ENCODE measurements around the gene CEP70. TPM values are rescaled to one million over a fixed set of nuclear protein-coding genes. Genes with fewer than 3 reads are reported as not detected.
A peak's percentile ranks its signal among the peaks of the same experiment; 100 is the strongest.
"Not testable (repeated sequence)": the region's sequence is repeated elsewhere in the genome, so short reads cannot be mapped to it uniquely, and the experiment has no call there.

Gene CEP70
- total RNA-seq, 2 experiments from 2014 or later: 16.3 to 20.4 TPM

DNA sequence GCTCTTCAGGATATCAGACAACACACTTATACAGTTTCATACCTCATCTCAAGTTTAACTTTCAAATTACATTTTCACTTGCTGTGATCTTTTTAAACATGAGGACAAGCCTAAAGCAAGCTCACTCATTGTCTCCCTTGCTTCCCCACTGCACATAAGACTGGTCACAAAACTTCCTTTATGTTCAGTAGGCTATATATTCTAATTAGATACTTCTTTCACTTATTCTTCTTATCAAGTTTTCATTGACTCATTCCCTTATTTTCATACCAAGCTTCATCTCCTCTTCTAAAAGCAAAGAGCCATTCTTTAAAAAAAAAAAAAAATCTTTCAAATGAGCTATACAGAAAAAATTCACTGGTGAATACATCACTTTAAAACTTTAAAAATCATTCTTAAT lies 97.0 kb downstream of the CEP70 start:
- Mint-ChIP-seq H3K36me3 (ENCODE audit: low read depth) (peaks cover 23% of the 10 kb centered on the region), H3K27ac (no peak overlapping the region), H3K27me3 (ENCODE audit: low read depth) (no peaks in the 10 kb centered on the region), H3K4me1 (ENCODE audit: low read depth) (peaks cover 3% of the 10 kb centered on the region), H3K4me3 (no peak overlapping the region), H3K9me3 (peaks cover under 1% of the 10 kb centered on the region)
- intact Hi-C loops (cut with micrococcal nuclease): no loop called here
- CTCF ChIA-PET: interaction anchor here (0.6 to 1.2 kb wide), 2 partner anchors 18 to 444 kb away, joined by 3 read pairs; no protein-coding TSS in a partner anchor
- no peak for DNase-seq

GRCh38 chr3:138496436-138496835 lies 97.6 kb downstream of the CEP70 start:
- intact Hi-C loops (cut with micrococcal nuclease): no loop called here
- no peak for DNase-seq
- peaks cover 3% of the 10 kb centered on the region for H3K4me1 Mint-ChIP-seq (ENCODE audit: low read depth)
- no peaks in the 10 kb centered on the region for H3K27me3 Mint-ChIP-seq (ENCODE audit: low read depth)
- no peak overlapping the region for H3K27ac Mint-ChIP-seq
- no peak overlapping the region for H3K4me3 Mint-ChIP-seq
- H3K9me3 Mint-ChIP-seq: peaks cover 2% of the 10 kb centered on the region
- H3K36me3 Mint-ChIP-seq (ENCODE audit: low read depth): peaks cover 25% of the 10 kb centered on the region
- CTCF ChIA-PET: interaction anchor here (1.4 kb wide), 1 partner anchor 18 kb away, joined by 8 read pairs; no protein-coding TSS in a partner anchor

GRCh38 chr3:138495638-138496037 lies 98.4 kb downstream of the CEP70 start:
- DNase-seq; H3K4me3 Mint-ChIP-seq; H3K27ac Mint-ChIP-seq; H3K4me1 Mint-ChIP-seq (ENCODE audit: low read depth); H3K27me3 Mint-ChIP-seq (ENCODE audit: low read depth); intact Hi-C loops (cut with micrococcal nuclease); H3K9me3 Mint-ChIP-seq: not testable (repeated sequence)
- CTCF ChIA-PET: interaction anchor here (1.4 kb wide), 1 partner anchor 17 kb away, joined by 8 read pairs; no protein-coding TSS in a partner anchor
- peaks cover 25% of the 10 kb centered on the region for H3K36me3 Mint-ChIP-seq (ENCODE audit: low read depth)

- Mint-ChIP-seq H3K36me3 (ENCODE audit: low read depth) (peaks cover 21% of the 10 kb centered on the region), H3K27ac (no peak overlapping the region), H3K4me1 (ENCODE audit: low read depth) (peaks cover 3% of the 10 kb centered on the region), H3K9me3 (peaks cover 12% of the 10 kb centered on the region), H3K4me3 (no peak overlapping the region), H3K27me3 (ENCODE audit: low read depth) (no peaks in the 10 kb centered on the region)
- intact Hi-C loops (cut with micrococcal nuclease): no loop called here
- DNase-seq: no peak
- CTCF ChIA-PET: no interaction called here
Measured at GRCh38 chr3:138494607-138494929, 99.5 kb downstream of the CEP70 start.

GRCh38 chr3:138493804-138494606 lies 100.1 kb downstream of the CEP70 start:
- H3K27ac Mint-ChIP-seq: no peak overlapping the region
- DNase-seq: no peak
- H3K4me1 Mint-ChIP-seq (ENCODE audit: low read depth): peaks cover 3% of the 10 kb centered on the region
- intact Hi-C loops (cut with micrococcal nuclease): no loop called here
- H3K9me3 Mint-ChIP-seq: peaks cover 16% of the 10 kb centered on the region
- peaks cover 20% of the 10 kb centered on the region for H3K36me3 Mint-ChIP-seq (ENCODE audit: low read depth)
- H3K4me3 Mint-ChIP-seq: no peak overlapping the region
- no peaks in the 10 kb centered on the region for H3K27me3 Mint-ChIP-seq (ENCODE audit: low read depth)
- CTCF ChIA-PET: no interaction called here

DNA sequence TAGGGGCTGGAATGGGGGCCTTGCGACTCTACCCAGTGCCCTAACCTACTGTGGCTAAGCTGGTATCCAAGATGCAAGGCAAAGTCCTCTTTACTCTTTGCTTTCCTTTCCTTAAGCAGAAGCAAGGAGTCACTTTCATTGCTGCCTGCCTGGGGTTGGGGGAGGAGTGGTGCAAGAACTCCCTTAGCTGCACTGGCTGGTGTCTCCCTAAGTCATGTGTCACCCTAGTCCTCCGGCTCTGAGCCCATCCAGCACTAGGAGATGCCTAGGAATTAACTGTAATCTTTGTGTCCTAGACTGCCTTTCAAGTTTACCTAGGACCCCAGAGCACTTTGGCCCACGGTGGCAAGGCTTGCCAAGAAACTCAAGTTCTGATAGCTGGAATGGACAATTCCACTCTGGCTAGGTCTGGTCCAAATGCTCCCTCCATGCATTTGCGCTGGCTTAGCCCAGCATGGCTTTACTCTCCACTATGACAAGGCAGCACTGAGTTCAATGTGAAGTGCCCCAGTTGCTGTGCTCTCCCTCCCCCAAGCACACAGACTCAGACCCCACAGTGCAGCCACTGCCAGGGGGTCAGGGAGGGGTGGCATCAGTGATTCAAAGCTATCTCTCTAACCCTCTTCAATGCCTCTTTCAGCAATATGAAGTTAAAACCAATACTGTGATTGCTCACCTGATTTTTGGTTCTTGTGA lies 100.9 kb downstream of the CEP70 start:
- Mint-ChIP-seq H3K4me1 (ENCODE audit: low read depth) (peaks cover 3% of the 10 kb centered on the region), H3K27ac (no peak overlapping the region), H3K27me3 (ENCODE audit: low read depth) (no peaks in the 10 kb centered on the region), H3K36me3 (ENCODE audit: low read depth) (peaks cover 17% of the 10 kb centered on the region), H3K4me3 (no peak overlapping the region), H3K9me3 (peaks cover 20% of the 10 kb centered on the region)
- DNase-seq: no peak
- CTCF ChIA-PET: interaction anchor here (1.0 kb wide), 1 partner anchor 16 kb away, joined by 3 read pairs; no protein-coding TSS in a partner anchor
- intact Hi-C loops (cut with micrococcal nuclease): no loop called here

DNA sequence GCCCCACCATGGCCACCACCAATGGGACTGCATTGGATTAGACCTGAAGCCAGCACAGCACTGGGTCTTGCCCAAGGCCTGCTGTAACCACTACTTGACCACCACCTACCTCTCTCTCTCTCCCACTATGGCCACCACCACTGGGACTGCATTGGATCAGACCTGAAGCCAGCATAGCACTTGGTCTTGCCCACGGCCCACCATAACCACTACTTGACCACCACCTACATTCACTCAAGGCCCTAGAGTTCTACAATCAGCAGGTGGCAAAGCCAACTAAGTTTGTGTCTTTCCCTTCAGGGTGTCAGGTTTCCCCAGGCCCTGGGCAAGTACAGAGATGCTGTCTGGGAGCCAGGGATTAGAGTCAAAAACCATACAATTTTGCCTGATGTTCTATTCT lies 102.1 kb downstream of the CEP70 start:
- peaks cover 31% of the 10 kb centered on the region for H3K9me3 Mint-ChIP-seq
- intact Hi-C loops (cut with micrococcal nuclease): no loop called here
- DNase-seq: no peak
- H3K36me3 Mint-ChIP-seq (ENCODE audit: low read depth): peaks cover 17% of the 10 kb centered on the region
- CTCF ChIA-PET: no interaction called here
- H3K27me3 Mint-ChIP-seq (ENCODE audit: low read depth): no peaks in the 10 kb centered on the region
- no peak overlapping the region for H3K4me3 Mint-ChIP-seq
- peaks cover 3% of the 10 kb centered on the region for H3K4me1 Mint-ChIP-seq (ENCODE audit: low read depth)
- H3K27ac Mint-ChIP-seq: no peak overlapping the region

- intact Hi-C loops (cut with micrococcal nuclease); CTCF ChIA-PET; DNase-seq; H3K27ac Mint-ChIP-seq; H3K27me3 Mint-ChIP-seq (ENCODE audit: low read depth); H3K4me1 Mint-ChIP-seq (ENCODE audit: low read depth); H3K36me3 Mint-ChIP-seq (ENCODE audit: low read depth); H3K4me3 Mint-ChIP-seq: not testable (repeated sequence)
- peaks cover 50% of the 10 kb centered on the region for H3K9me3 Mint-ChIP-seq
Measured at GRCh38 chr3:138486580-138486979, 107.5 kb downstream of the CEP70 start.

DNA sequence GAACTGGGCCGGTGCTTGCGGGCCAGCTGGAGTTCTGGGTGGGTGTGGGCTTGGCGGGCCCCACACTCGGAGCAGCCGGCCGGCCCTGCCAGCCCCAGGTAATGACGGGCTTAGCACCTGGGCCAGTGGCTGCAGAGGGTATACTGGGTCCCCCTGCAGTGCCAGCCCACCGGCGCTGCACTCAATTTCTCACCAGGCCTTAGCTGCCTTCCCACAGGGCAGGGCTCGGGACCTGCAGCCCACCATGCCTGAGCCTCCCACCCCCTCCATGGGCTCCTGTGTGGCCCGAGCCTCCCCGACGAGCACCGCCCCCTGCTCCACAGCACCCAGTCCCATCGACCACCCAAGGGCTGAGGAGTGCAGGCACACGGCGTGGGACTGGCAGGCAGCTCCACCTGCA lies 109.4 kb downstream of the CEP70 start:
- H3K36me3 Mint-ChIP-seq (ENCODE audit: low read depth); H3K4me3 Mint-ChIP-seq; intact Hi-C loops (cut with micrococcal nuclease); H3K4me1 Mint-ChIP-seq (ENCODE audit: low read depth); H3K27ac Mint-ChIP-seq; DNase-seq; H3K27me3 Mint-ChIP-seq (ENCODE audit: low read depth); CTCF ChIA-PET: not testable (repeated sequence)
- peaks cover 41% of the 10 kb centered on the region for H3K9me3 Mint-ChIP-seq

GRCh38 chr3:138479438-138479863 lies 114.6 kb downstream of the CEP70 start:
- Mint-ChIP-seq H3K4me1 (ENCODE audit: low read depth) (no peaks in the 10 kb centered on the region), H3K36me3 (ENCODE audit: low read depth) (no peaks in the 10 kb centered on the region), H3K4me3 (no peak overlapping the region), H3K27me3 (ENCODE audit: low read depth) (no peaks in the 10 kb centered on the region), H3K9me3 (peaks cover 5% of the 10 kb centered on the region), H3K27ac (no peak overlapping the region)
- CTCF ChIA-PET: interaction anchor here (0.6 to 2.1 kb wide), 23 partner anchors 10 to 1445 kb away, joined by 3 to 29 read pairs (median 3); partner anchors contain the start of genes CEP70 and ESYT3
- intact Hi-C loops (cut with micrococcal nuclease): loop anchor here (1.0 to 5.0 kb wide), 6 partner anchors 62 to 444 kb away; partner anchors contain the start of gene CEP70
- peak; percentile 65 for DNase-seq

GRCh38 chr3:138477801-138478200 lies 116.3 kb downstream of the CEP70 start:
- Mint-ChIP-seq H3K27ac (no peak overlapping the region), H3K36me3 (ENCODE audit: low read depth) (no peaks in the 10 kb centered on the region), H3K27me3 (ENCODE audit: low read depth) (no peaks in the 10 kb centered on the region), H3K4me1 (ENCODE audit: low read depth) (no peaks in the 10 kb centered on the region), H3K4me3 (no peak overlapping the region), H3K9me3 (no peaks in the 10 kb centered on the region)
- intact Hi-C loops (cut with micrococcal nuclease): loop anchor here (2.0 to 5.0 kb wide), 3 partner anchors 60 to 297 kb away; no protein-coding TSS in a partner anchor
- DNase-seq: no peak
- CTCF ChIA-PET: interaction anchor here (0.7 to 2.1 kb wide), 7 partner anchors 8 to 441 kb away, joined by 3 to 29 read pairs (median 7); partner anchors contain the start of gene CEP70

GRCh38 chr3:138477120-138477519 lies 116.9 kb downstream of the CEP70 start:
- CTCF ChIA-PET: interaction anchor here (0.6 to 1.8 kb wide), 6 partner anchors 16 to 442 kb away, joined by 3 to 9 read pairs (median 3); partner anchors contain the start of gene CEP70
- intact Hi-C loops (cut with micrococcal nuclease): loop anchor here (5.0 kb wide), 2 partner anchors 60 to 220 kb away; no protein-coding TSS in a partner anchor
- no peak overlapping the region for H3K27ac Mint-ChIP-seq

More at GRCh38 chr3:138477120-138477519, 116.9 kb downstream of the CEP70 start:
- H3K36me3 Mint-ChIP-seq (ENCODE audit: low read depth): no peaks in the 10 kb centered on the region
- DNase-seq: no peak
- H3K4me3 Mint-ChIP-seq: no peak overlapping the region
- H3K27me3 Mint-ChIP-seq (ENCODE audit: low read depth): no peaks in the 10 kb centered on the region
- H3K9me3 Mint-ChIP-seq: no peaks in the 10 kb centered on the region
- H3K4me1 Mint-ChIP-seq (ENCODE audit: low read depth): no peaks in the 10 kb centered on the region
